HUES6 (cell line): ENCODE data around the gene HEMK1.

Experiments used
- H3K27ac ChIP-seq: 2 replicates; pipeline ENCODE4 v1.7.0; 2013; ENCODE audit warnings: low read depth, mild to moderate bottlenecking, low read length, inconsistent platforms
- H3K27me3 ChIP-seq: 2 replicates; pipeline ENCODE4 v1.6.1; 2013; ENCODE audit warnings: low read length; ENCODE audit not compliant: control insufficient read depth, insufficient read depth
- H3K36me3 ChIP-seq: 2 replicates; pipeline ENCODE4 v1.6.1; 2013; ENCODE audit warnings: low read length; ENCODE audit not compliant: control insufficient read depth, insufficient read depth
- H3K4me1 ChIP-seq: 2 replicates; pipeline ENCODE4 v1.6.1; 2013; ENCODE audit warnings: low read length; ENCODE audit not compliant: control insufficient read depth, insufficient read depth
- H3K4me3 ChIP-seq: 2 replicates; pipeline ENCODE4 v1.5.1; 2013; ENCODE audit warnings: low read depth, low read length
- H3K9ac ChIP-seq: one replicate; pipeline ENCODE4 v1.6.1; 2013; ENCODE audit warnings: mild to moderate bottlenecking, low read length
- H3K9me3 ChIP-seq: 2 replicates; pipeline ENCODE4 v1.6.1; 2013; ENCODE audit warnings: low read depth, low read length; ENCODE audit not compliant: control insufficient read depth, insufficient read depth

HEMK1 gene

DNA sequence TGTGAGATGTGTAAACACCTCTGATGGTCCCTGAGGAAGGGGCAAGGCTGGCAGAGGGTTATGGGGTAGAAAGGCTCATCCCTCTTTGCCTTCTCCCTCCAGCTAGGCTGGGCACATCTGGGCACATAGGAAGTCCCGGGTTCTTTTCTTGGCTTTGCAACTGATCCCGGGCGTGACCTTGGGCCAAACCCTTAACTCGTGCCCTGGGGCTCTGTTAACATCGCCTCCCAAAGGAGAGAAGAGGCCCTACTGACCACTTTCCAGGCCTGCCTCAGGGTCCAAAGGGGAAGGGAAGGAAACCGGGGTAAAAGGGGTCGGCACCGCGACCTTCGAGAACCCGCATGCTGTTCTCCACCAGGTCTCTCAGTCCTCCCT lies 2.3 kb upstream of the HEMK1 start:
- Histone ChIP-seq H3K9me3 (no peaks in the 10 kb centered on the region), H3K4me1 (peaks cover 7% of the 10 kb centered on the region; the same call in 1 of the 2 replicates), H3K27me3 (peaks cover 13% of the 10 kb centered on the region), H3K9ac (peak overlapping the region; percentile 40), H3K27ac (no peak overlapping the region), H3K36me3 (no peaks in the 10 kb centered on the region), H3K4me3 (peak overlapping the region; percentile 76)

DNA sequence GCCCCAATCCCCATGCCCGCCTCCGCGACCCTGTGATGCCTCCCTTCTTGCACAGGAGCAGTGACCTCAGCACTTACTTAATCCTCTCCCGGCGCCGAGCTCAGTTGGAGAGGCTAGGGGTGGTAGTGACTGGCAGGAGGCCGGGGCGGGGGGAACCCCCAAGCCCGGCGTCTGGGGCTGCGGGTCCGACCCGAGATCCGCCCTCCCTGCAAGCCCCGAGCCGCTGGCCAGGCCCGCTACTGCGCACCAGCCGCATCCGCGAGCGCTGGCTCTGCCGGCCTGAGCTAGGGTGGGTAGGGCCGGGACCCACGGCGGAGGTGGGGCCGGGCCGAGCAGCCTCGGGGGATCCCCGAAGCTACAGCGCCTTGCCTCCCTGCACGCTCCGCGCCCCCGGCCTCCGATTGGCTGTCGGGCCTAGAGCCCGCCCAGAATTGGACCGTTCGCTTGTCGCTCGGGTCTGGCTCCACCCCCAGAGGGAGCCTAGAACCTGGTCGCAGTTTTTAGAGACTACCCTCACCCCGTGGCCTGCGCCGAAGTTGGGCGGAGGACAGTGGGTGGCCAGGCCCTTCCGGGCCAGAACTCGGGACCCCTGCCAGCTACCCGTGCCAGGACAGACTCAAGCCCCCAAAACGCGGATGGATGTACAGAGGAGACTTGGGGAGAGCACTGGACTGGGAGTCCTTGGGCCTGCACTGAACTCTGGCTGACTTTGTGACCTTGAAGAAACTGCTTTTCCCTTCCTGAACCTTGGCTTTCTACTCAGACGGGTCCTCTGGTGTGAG lies 1.7 kb upstream of the HEMK1 start, which contains the start of gene C3orf18:
C3orf18 (minus strand) TSS at position 362 of the 782 bp plus-strand sequence. CDS start 2,048 bp downstream, outside the sequence.
- Histone ChIP-seq H3K27me3 (peaks cover 13% of the 10 kb centered on the region), H3K27ac (no peak within 1 kb of the TSS), H3K9ac (peak within 1 kb of the TSS; percentile 40), H3K4me3 (peak within 1 kb of the TSS; percentile 97), H3K9me3 (no peaks in the 10 kb centered on the region), H3K4me1 (peaks cover 7% of the 10 kb centered on the region; the same call in 1 of the 2 replicates), H3K36me3 (no peaks in the 10 kb centered on the region)

- Histone ChIP-seq H3K9ac (no peak overlapping the region), H3K4me3 (peak overlapping the region; percentile 97; the same call in 1 of the 2 replicates), H3K9me3 (no peaks in the 10 kb centered on the region), H3K27me3 (peaks cover 13% of the 10 kb centered on the region), H3K27ac (no peak overlapping the region), H3K36me3 (peaks cover 12% of the 10 kb centered on the region), H3K4me1 (peaks cover 7% of the 10 kb centered on the region; the same call in 1 of the 2 replicates)
Measured at GRCh38 chr3:50570508-50571279, 1.4 kb downstream of the HEMK1 start.

DNA sequence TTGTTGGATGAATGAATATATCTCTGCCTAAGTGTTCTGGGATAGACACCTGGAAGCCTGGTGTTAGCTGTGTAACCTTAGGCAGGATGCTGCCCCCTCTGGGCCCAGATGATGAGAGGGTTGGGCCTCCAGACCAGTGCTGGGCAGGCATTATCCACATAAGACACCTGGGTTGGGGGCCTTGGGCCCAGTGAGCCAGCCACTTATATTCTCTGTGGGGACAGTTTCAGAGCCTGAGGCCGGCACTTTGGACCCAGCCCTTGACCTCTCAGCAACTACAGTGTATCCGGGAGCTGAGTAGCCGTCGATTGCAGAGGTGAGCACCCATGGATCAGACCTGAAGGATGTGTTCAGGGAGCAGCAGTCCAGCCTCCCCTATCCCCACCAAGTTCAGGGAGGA lies 2.2 kb downstream of the HEMK1 start:
- Histone ChIP-seq H3K9me3 (no peaks in the 10 kb centered on the region), H3K27me3 (peaks cover 8% of the 10 kb centered on the region), H3K4me3 (no peak overlapping the region), H3K4me1 (peaks cover 7% of the 10 kb centered on the region; the same call in 1 of the 2 replicates), H3K9ac (no peak overlapping the region), H3K27ac (no peak overlapping the region), H3K36me3 (peaks cover 12% of the 10 kb centered on the region)

DNA sequence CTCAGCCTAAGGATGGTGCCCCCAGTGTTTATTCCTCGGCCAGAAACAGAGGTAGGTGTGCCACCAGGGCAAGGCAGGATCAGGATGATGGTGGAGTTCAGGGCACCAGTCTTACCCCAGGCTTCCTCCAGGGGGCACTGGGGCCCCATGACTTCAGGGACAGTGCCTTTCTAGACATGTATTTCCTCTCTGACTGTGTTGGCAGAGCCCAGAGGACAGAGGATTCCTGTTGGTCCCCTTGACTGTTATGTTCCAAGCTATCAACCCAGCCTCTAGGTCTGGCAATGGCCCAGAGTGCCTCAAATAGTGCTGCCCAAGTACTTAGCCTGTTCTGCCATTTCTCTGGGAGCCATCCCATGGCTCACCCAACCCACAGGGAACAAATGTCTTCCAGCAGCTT lies 2.8 kb downstream of the HEMK1 start:
- Histone ChIP-seq H3K4me3 (no peak overlapping the region), H3K36me3 (peaks cover 18% of the 10 kb centered on the region), H3K27me3 (peaks cover 1% of the 10 kb centered on the region), H3K9ac (no peak overlapping the region), H3K9me3 (no peaks in the 10 kb centered on the region), H3K4me1 (0 out of 2 replicates have a peak, but pooled peaks cover under 1% of the 10 kb centered on the region), H3K27ac (no peak overlapping the region)

DNA sequence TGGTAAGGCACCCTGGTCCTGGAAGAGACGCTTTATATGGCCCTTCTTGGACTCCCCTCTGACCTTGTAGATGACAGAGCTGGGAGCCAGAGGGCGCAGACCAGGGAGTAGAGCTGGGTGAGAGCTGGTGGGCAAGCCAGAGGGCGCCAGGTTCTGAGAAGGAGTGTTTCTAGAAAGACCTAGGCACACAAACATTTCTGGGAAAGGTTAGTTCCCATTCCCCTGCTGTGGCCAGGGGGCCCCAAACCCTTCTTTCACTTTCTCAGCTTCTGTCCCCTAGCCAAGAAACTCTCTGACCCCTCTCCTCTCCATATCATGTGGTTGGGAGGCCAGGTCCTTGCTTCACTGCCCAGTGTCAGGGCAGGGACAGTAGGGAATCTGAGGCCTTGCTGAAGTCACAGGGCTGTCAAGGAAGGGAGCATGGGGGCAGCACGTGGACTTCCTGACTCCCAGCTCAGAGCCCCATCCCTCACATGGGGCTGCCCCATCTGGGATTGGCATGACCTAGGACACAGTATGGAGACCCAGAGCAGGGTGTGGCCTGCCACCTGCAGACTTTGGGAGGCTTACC lies 3.6 kb downstream of the HEMK1 start:
- H3K36me3 ChIP-seq: peaks cover 25% of the 10 kb centered on the region
- no peak overlapping the region for H3K27ac ChIP-seq
- no peaks in the 10 kb centered on the region for H3K27me3 ChIP-seq
- no peak overlapping the region for H3K4me3 ChIP-seq
- no peaks in the 10 kb centered on the region for H3K9me3 ChIP-seq
- no peaks in the 10 kb centered on the region for H3K4me1 ChIP-seq
- no peak overlapping the region for H3K9ac ChIP-seq

DNA sequence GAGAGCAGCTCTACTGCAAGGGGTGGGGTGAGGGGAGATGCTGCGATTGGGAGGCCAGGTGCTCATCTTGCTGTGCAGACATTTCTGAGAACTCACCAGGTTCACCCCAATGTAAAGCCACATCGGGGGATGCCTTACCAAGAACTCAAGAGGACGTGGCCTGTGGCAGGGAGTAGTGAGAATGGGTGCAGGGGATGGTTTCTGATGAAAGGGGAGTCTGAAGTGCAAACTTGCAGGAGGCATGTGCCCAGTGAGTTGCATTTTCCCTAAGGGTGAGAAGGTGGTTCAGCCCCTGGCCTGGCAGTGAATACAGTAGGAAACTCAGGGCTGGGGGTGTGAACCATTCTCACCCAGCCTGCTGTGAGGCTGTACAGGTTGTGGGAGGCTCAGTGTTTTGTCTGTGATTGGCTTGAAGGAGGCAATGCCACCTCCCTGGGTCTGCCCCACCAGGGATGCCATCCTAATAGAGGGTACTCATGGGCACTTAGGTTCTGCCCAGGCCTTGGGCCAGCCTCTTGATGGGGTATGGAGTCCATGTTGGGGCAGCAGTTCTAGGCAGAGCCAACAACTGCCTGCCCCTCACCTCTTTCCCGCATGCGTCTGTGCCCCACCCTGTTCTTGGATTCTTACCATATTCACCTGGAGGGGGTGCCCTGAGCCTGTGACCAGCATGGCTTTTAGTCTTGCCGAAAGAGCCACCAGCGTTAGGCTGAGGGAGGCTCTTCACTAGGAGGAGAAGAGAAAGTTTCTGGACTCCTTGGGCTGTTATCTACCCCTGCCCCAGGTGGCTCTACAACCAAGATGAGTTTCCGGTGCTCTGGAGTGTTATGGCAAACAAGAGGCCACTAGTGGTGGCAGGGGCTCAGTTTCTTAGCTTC lies 4.5 kb downstream of the HEMK1 start:
- H3K4me3 ChIP-seq: no peak overlapping the region
- H3K4me1 ChIP-seq: no peaks in the 10 kb centered on the region
- H3K9me3 ChIP-seq: no peaks in the 10 kb centered on the region
- no peaks in the 10 kb centered on the region for H3K27me3 ChIP-seq
- peaks cover 34% of the 10 kb centered on the region for H3K36me3 ChIP-seq
- H3K27ac ChIP-seq: no peak overlapping the region
- H3K9ac ChIP-seq: no peak overlapping the region

- Histone ChIP-seq H3K4me1 (no peaks in the 10 kb centered on the region), H3K9me3 (no peaks in the 10 kb centered on the region), H3K27me3 (no peaks in the 10 kb centered on the region), H3K36me3 (peaks cover 38% of the 10 kb centered on the region), H3K4me3 (no peak overlapping the region), H3K9ac (no peak overlapping the region), H3K27ac (no peak overlapping the region)
Measured at GRCh38 chr3:50574444-50574831, 5.1 kb downstream of the HEMK1 start.

DNA sequence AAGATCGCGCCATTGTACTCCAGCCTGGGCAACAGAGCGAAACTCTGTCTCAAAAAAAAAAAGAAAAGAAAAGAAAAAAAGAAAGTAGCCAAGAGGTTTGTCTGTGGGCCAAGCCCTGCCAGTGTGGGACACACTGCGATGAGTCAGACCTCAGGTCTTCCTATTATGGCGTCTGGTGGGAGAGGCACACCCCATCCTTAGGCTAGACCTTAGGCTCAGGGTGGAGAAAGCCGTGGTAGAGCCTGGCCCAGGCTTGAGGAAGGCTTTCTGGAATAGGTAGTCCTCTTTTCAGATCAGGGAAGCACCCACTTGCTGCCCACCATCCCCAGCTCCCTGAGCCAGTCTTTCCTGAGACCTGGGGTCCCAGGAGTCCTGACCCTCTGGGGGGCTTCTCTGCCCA lies 6.0 kb downstream of the HEMK1 start:
- Histone ChIP-seq H3K36me3 (peaks cover 47% of the 10 kb centered on the region), H3K9ac (no peak overlapping the region)

DNA sequence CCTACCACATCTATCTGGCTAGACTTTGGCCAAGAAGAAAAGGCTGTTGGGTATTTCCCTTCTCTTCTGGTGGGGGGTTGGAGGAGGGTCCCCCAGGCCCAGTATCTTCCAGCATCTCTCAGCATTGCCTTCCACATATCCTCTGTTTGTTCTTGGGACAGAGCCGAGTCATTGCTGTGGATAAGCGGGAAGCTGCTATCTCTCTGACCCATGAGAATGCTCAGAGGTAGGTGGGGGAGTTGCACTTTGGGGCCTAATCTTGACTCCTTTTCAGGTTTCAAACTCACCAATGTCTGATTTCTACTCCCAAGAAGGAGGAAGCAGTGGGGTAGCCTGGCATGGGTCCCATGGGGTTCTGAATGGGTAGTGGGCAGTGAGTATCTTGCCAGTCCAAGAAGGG lies 8.0 kb downstream of the HEMK1 start:
- no peaks in the 10 kb centered on the region for H3K4me1 ChIP-seq
- no peak overlapping the region for H3K27ac ChIP-seq
- H3K9me3 ChIP-seq: no peaks in the 10 kb centered on the region
- peaks cover 66% of the 10 kb centered on the region for H3K36me3 ChIP-seq
- no peaks in the 10 kb centered on the region for H3K27me3 ChIP-seq
- H3K9ac ChIP-seq: no peak overlapping the region
- no peak overlapping the region for H3K4me3 ChIP-seq

More for the DNA sequence above, 6.0 kb downstream of the HEMK1 start:
- no peak overlapping the region for H3K4me3 ChIP-seq
- no peaks in the 10 kb centered on the region for H3K27me3 ChIP-seq
- no peaks in the 10 kb centered on the region for H3K4me1 ChIP-seq
- H3K9me3 ChIP-seq: no peaks in the 10 kb centered on the region
- no peak overlapping the region for H3K27ac ChIP-seq
